Liver (tissue), 9 donors: Measurements from ENCODE around the gene TMEM248. TPM values are rescaled to one million over a fixed set of nuclear protein-coding genes. Genes with fewer than 3 reads are reported as not detected.
"Not testable (repeated sequence)": the region's sequence is repeated elsewhere in the genome, so short reads cannot be mapped to it uniquely, and the experiment has no call there.

Experiments
- DNase-seq: peaks from one replicate; pipeline ENCODE4 v3.0.0-alpha.2; 2017; ENCODE audit warnings: low spot score
- H3K27ac ChIP-seq, 2 donors: one replicate each; pipeline ENCODE4 v1.7.0; 2013; ENCODE audit warnings: inconsistent platforms in 2 of 2, low read length in 2 of 2, control low read depth in 1 of 2, low read depth in 1 of 2, mild to moderate bottlenecking in 1 of 2
- H3K27me3 ChIP-seq, 4 donors: one replicate each; pipeline versions ENCODE4 v1.6.1 to v1.7.0; 2013; ENCODE audit warnings: low read length in 3 of 4, inconsistent platforms in 1 of 4, mild to moderate bottlenecking in 1 of 4, moderate library complexity in 1 of 4; ENCODE audit not compliant: control insufficient read depth in 4 of 4, insufficient read depth in 4 of 4
- H3K36me3 ChIP-seq, 4 donors: one replicate each; pipeline versions ENCODE4 v1.6.1 to v1.7.0; 2013; ENCODE audit warnings: low read length in 3 of 4, mild to moderate bottlenecking in 3 of 4, low read depth in 1 of 4, moderate library complexity in 1 of 4; ENCODE audit not compliant: control insufficient read depth in 4 of 4, insufficient read depth in 3 of 4
- H3K4me1 ChIP-seq, 4 donors: one replicate each; pipeline versions ENCODE4 v1.6.1 to v1.7.0; 2013; ENCODE audit warnings: low read length in 3 of 4, mild to moderate bottlenecking in 3 of 4, moderate library complexity in 1 of 4; ENCODE audit not compliant: control insufficient read depth in 4 of 4, insufficient read depth in 4 of 4
- H3K4me3 ChIP-seq, 3 donors: one replicate each; pipeline versions ENCODE4 v1.6.1 to v1.7.0; 2013; ENCODE audit warnings: low read length in 3 of 3, control low read depth in 1 of 3, low read depth in 1 of 3, mild to moderate bottlenecking in 1 of 3
- H3K9ac ChIP-seq, 2 donors: one replicate each; pipeline ENCODE4 v1.7.0; 2013; ENCODE audit warnings: low read length in 2 of 2, mild to moderate bottlenecking in 2 of 2, moderate library complexity in 2 of 2, control low read depth in 1 of 2, low read depth in 1 of 2
- H3K9me3 ChIP-seq, 4 donors: one replicate each; pipeline versions ENCODE4 v1.6.1 to v1.7.0; 2013; ENCODE audit warnings: low read length in 3 of 4; ENCODE audit not compliant: control insufficient read depth in 4 of 4
- EGR1 ChIP-seq, 2 donors: IDR thresholded peaks; 2 replicates each; pipeline ENCODE4 v1.6.1; 2016 to 2018; ENCODE audit warnings: antibody characterized with exemption in 2 of 2, low read depth in 2 of 2
- FOXA2 ChIP-seq: IDR thresholded peaks from 2 replicates; pipeline ENCODE4 v1.6.1; 2016; ENCODE audit warnings: antibody characterized with exemption
- HNF4A ChIP-seq, 2 donors: conservative IDR thresholded peaks; 2 replicates each; pipeline ENCODE4 v1.6.1; 2016; ENCODE audit warnings: antibody characterized with exemption in 2 of 2, mild to moderate bottlenecking in 2 of 2
- HNF4G ChIP-seq: IDR thresholded peaks from 2 replicates; pipeline ENCODE4 v1.6.1; 2016; ENCODE audit warnings: antibody characterized with exemption
- JUND ChIP-seq, 2 donors: IDR thresholded peaks; 2 replicates each; pipeline ENCODE4 v1.6.1; 2016; ENCODE audit warnings: antibody characterized with exemption in 2 of 2
- NR2F2 ChIP-seq: IDR thresholded peaks from 2 replicates; pipeline ENCODE4 v1.6.1; 2016; ENCODE audit warnings: antibody characterized with exemption
- RXRA ChIP-seq, 2 donors: IDR thresholded peaks; 2 replicates each; pipeline ENCODE4 v1.6.1; 2017 to 2018; ENCODE audit warnings: antibody characterized with exemption in 2 of 2, mild to moderate bottlenecking in 1 of 2
- SP1 ChIP-seq: IDR thresholded peaks from 2 replicates; pipeline ENCODE4 v1.6.1; 2018; ENCODE audit warnings: antibody characterized with exemption, mild to moderate bottlenecking
- YY1 ChIP-seq: IDR thresholded peaks from 2 replicates; pipeline ENCODE4 v1.6.1; 2016; ENCODE audit warnings: antibody characterized with exemption, mild to moderate bottlenecking
- WGBS: extraction: QIAGEN DNeasy Blood & Tissue Kit; methylation state at CpG from one replicate; pipeline ENCODE4 v1.1.7; 2013; 5-methylcytosine and 5-hydroxymethylcytosine counted together
- polyA plus RNA-seq, 2 donors: library from polyadenylated mRNA; stranded (reverse) in 1 of 2; unstranded in 1 of 2; fragments of 200-250 nt in 1 of 2; fragments of >200 nt in 1 of 2; fragmentation: Nextera tagmentation in 1 of 2; extraction: Ambion mirVana in 1 of 2; gene quantifications; one replicate each; pipeline versions ENCODE4 v1.2.1 to v1.2.3, GENCODE V29; 2013 to 2015
- total RNA-seq, 2 donors: library from RNA; depleted of rRNA; stranded (reverse); fragments of >200 nt; gene quantifications; one replicate each; pipeline ENCODE4 v1.2.3, GENCODE V29; 2014
- TF ChIP-seq, protein P1 (sequence below): IDR thresholded peaks from 2 replicates; pipeline ENCODE4 v1.6.1; 2016; ENCODE audit warnings: antibody characterized with exemption
- TF ChIP-seq, protein P2 (sequence below): IDR thresholded peaks from 2 replicates; pipeline ENCODE4 v1.6.1; 2016; ENCODE audit warnings: antibody characterized with exemption, mild to moderate bottlenecking
- TF ChIP-seq, protein P3 (sequence below): IDR thresholded peaks from 2 replicates; pipeline ENCODE4 v1.6.1; 2016; ENCODE audit warnings: antibody characterized with exemption
- TF ChIP-seq, protein P4 (sequence below): fragments of 150-350 bp; IDR thresholded peaks from 2 replicates; pipeline ENCODE4 v1.5.1; 2017; ENCODE audit warnings: improper control_type of control experiment, low read depth, low read length; ENCODE audit not compliant: missing input control
- donor health status: healthy.
- donor health status: healthy.
- donor health status: healthy.
- donor health status: healthy.
- donor health status: healthy.

Gene TMEM248
- total and polyA plus RNA-seq, 4 donors = 31.4 to 45.6 (median 41.6) TPM

- H3K9ac ChIP-seq, H3K4me1 ChIP-seq, H3K4me3 ChIP-seq, H3K36me3 ChIP-seq, H3K27ac ChIP-seq, DNase-seq, H3K9me3 ChIP-seq, H3K27me3 ChIP-seq: not testable (repeated sequence)
These were observed 36.5 kb upstream of the TMEM248 start for GRCh38 chr7:66884556-66884955.

- Histone ChIP-seq H3K27me3 (no peaks in the 10 kb centered on the region), H3K27ac (no peak overlapping the region), H3K4me3 (no peak overlapping the region), H3K9me3 (no peaks in the 10 kb centered on the region), H3K4me1 (no peaks in the 10 kb centered on the region), H3K36me3 (peaks cover 2 to 7% (median 6%) of the 10 kb centered on the region in 4 donors), H3K9ac (no peak overlapping the region)
- TF ChIP-seq, protein P1, sequence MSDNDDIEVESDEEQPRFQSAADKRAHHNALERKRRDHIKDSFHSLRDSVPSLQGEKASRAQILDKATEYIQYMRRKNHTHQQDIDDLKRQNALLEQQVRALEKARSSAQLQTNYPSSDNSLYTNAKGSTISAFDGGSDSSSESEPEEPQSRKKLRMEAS = no peak
- TF ChIP-seq NR2F2 = no peak
- TF ChIP-seq HNF4A (conservative IDR thresholded peaks at IDR 0.05) = no peak
- TF ChIP-seq EGR1 (IDR thresholded peaks at IDR 0.05; ENCODE audit: low read depth in 2 of 2) = no peak
- TF ChIP-seq SP1 = no peak
- TF ChIP-seq, protein P2, sequence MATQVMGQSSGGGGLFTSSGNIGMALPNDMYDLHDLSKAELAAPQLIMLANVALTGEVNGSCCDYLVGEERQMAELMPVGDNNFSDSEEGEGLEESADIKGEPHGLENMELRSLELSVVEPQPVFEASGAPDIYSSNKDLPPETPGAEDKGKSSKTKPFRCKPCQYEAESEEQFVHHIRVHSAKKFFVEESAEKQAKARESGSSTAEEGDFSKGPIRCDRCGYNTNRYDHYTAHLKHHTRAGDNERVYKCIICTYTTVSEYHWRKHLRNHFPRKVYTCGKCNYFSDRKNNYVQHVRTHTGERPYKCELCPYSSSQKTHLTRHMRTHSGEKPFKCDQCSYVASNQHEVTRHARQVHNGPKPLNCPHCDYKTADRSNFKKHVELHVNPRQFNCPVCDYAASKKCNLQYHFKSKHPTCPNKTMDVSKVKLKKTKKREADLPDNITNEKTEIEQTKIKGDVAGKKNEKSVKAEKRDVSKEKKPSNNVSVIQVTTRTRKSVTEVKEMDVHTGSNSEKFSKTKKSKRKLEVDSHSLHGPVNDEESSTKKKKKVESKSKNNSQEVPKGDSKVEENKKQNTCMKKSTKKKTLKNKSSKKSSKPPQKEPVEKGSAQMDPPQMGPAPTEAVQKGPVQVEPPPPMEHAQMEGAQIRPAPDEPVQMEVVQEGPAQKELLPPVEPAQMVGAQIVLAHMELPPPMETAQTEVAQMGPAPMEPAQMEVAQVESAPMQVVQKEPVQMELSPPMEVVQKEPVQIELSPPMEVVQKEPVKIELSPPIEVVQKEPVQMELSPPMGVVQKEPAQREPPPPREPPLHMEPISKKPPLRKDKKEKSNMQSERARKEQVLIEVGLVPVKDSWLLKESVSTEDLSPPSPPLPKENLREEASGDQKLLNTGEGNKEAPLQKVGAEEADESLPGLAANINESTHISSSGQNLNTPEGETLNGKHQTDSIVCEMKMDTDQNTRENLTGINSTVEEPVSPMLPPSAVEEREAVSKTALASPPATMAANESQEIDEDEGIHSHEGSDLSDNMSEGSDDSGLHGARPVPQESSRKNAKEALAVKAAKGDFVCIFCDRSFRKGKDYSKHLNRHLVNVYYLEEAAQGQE = no peak
- TF ChIP-seq, protein P3, sequence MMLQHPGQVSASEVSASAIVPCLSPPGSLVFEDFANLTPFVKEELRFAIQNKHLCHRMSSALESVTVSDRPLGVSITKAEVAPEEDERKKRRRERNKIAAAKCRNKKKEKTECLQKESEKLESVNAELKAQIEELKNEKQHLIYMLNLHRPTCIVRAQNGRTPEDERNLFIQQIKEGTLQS = no peak
- no peak for TF ChIP-seq RXRA (IDR thresholded peaks at IDR 0.05)
- TF ChIP-seq JUND (IDR thresholded peaks at IDR 0.05) = no peak
- no peak for TF ChIP-seq YY1
- no peak for TF ChIP-seq HNF4G
- TF ChIP-seq, protein P4, sequence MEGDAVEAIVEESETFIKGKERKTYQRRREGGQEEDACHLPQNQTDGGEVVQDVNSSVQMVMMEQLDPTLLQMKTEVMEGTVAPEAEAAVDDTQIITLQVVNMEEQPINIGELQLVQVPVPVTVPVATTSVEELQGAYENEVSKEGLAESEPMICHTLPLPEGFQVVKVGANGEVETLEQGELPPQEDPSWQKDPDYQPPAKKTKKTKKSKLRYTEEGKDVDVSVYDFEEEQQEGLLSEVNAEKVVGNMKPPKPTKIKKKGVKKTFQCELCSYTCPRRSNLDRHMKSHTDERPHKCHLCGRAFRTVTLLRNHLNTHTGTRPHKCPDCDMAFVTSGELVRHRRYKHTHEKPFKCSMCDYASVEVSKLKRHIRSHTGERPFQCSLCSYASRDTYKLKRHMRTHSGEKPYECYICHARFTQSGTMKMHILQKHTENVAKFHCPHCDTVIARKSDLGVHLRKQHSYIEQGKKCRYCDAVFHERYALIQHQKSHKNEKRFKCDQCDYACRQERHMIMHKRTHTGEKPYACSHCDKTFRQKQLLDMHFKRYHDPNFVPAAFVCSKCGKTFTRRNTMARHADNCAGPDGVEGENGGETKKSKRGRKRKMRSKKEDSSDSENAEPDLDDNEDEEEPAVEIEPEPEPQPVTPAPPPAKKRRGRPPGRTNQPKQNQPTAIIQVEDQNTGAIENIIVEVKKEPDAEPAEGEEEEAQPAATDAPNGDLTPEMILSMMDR = no peak
- TF ChIP-seq FOXA2 = no peak
- 87% methylated on average over 4 of the region's 4 CpGs for WGBS
- DNase-seq = no peak
These were observed 34.9 kb upstream of the TMEM248 start for GRCh38 chr7:66886152-66886551.

DNA sequence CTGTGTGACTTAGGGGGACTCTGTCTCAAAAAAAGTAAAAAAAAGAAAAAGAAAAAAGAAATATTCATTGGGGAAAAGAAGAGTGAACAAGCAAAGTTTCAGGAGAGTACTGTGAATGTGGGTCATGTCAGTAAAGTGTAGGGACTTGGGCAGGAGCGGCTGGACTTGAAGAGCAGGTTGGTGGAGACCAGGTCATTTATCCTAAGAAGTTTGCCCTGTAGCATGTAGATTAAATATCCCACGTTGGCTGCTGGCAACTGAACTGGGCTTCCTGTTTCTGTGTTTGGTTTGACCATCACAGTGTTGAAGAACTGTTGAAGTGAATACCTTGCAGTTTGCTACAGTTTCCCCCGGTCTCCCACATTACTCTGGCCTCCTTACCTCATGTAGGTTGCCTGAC is 32.8 kb upstream of the TMEM248 start:
- H3K27ac ChIP-seq, H3K9ac ChIP-seq, H3K36me3 ChIP-seq, H3K9me3 ChIP-seq, H3K27me3 ChIP-seq, H3K4me3 ChIP-seq, H3K4me1 ChIP-seq, DNase-seq: not testable (repeated sequence)
- WGBS = 82% methylated on average over 3 of the region's 3 CpGs
